Daoy (cell line): ENCODE results near the gene SCUBE1. TPM values are rescaled to one million over a fixed set of nuclear protein-coding genes. Genes with fewer than 3 reads are reported as not detected.

Source experiments
- DNase-seq: peaks from one replicate; pipeline ENCODE4 v3.0.0-alpha.2; 2015; ENCODE audit warnings: low read depth
- total RNA-seq: library from RNA; depleted of rRNA; stranded (reverse); fragments of >200 nt; shearing (Covaris generic); gene quantifications from 2 replicates; pipeline ENCODE4 v1.2.3, GENCODE V29; 2014; rRNA removed

The SCUBE1 gene
- total RNA-seq, 1 experiment from 2014 or later: 1.4 TPM

DNA sequence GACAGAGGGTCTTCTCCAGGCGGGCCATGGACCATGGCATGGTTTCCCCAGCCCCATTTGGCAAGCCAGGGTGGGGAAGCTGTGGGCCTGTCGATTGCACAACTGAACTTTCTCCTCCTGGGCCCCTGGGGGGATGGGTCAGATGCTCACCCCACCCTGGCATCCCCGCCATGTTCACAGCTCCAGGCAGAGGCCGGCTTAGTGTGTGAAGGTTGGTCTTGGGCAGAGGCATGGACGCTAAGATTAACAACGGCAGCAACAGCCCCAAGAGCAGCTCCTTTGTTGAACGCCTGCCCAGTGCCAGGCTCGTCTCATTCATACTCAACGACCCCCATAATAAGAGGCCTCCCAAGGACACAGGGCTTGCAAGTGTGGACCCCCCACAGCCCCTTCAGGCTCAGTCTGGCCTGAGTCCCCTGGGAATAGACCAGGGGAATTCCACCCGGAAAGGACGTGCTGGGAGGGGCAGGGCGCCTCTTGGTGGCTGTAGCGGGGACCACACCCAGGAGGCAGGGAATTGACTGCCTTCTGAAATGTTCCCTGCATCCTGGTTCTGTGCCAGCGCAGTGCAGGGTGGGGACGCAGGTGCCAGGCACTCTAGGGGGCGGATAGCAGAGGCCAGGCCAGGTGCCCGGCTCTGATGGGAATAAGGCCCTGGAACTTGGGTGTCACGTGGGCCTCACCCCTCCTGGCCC, 183.5 kb downstream of the SCUBE1 start:
- DNase-seq: peak; percentile 57

- DNase-seq: no peak
Measured at GRCh38 chr22:43158778-43159483, 184.2 kb downstream of the SCUBE1 start.

DNA sequence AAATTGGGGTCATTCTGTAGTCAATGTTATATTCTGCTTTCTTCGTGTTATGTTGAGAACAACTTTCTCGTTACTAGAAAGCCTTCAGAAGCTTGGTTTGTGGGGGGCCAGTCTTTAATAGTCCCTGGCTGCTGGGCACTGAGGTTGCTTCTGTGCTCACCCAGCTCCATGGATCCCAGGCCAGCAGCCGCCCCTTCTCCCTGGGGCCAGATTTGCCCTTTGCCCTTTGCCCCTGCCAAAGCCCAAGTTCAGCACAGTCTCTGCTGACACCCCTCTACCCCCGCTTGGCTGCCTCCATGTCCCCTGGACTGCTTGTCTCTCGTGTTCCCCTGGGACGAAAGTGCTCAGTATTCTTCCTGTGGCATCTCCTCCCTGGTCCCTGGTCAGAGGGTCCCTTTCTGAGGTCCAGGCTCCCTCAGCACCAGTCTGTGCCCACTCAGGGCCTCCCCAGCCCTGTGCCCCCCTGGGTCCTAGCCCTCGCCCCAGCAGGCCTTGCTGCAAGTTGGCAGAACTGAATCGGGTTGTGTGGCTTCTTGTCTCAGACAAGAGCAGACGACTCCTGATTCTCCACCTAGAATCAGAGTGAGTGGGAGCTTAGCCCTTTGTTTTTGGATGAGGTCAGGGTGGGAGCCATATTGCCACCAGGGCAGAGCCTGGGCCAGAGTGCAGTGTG, 185.2 kb downstream of the SCUBE1 start:
- DNase-seq: no peak

DNA sequence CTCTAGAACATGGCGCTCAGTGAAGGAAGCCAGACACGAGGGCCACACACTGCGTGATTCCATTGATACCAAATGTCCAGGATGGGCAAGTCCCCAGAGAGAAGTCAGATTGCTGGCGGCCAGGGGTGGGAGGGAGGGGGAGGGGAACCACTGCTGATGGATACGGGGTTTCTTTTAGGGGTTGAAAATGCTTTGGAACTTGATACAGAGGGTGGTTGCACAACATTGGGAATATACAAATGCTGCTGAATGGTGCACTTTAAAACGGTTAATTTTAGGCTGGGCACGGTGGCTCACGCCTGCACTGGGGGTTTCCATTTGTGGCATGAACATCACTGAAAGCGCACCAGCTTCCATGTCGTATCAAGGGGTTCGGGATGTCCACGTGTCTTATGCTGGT, 186.8 kb downstream of the SCUBE1 start:
- no peak for DNase-seq

- DNase-seq: peak; percentile 48
Measured at GRCh38 chr22:43155789-43156188, 187.4 kb downstream of the SCUBE1 start.

- no peak for DNase-seq
Measured at GRCh38 chr22:43154887-43155536, 188.2 kb downstream of the SCUBE1 start.

- DNase-seq: no peak
Measured at GRCh38 chr22:43153899-43154298, 189.3 kb downstream of the SCUBE1 start.

- DNase-seq: peak; percentile 77
Measured at GRCh38 chr22:43152357-43153071, 190.7 kb downstream of the SCUBE1 start.

GRCh38 chr22:43152003-43152356, 191.2 kb downstream of the SCUBE1 start:
- DNase-seq: peak; percentile 24

- peak; percentile 53 for DNase-seq
Measured at GRCh38 chr22:43151251-43152002, 191.7 kb downstream of the SCUBE1 start, which contains the start of gene TSPO. TSPO (plus strand) TSS chr22:43151559; CDS start chr22:43159239, 7,680 bp downstream.

- DNase-seq: no peak
Measured at GRCh38 chr22:43150731-43151206, 192.4 kb downstream of the SCUBE1 start.

- no peak for DNase-seq
Measured at GRCh38 chr22:43148581-43148980, 194.6 kb downstream of the SCUBE1 start.

GRCh38 chr22:43147821-43148220, 195.4 kb downstream of the SCUBE1 start:
- DNase-seq: no peak

Other genes with a start within 250 kb of the SCUBE1 start
- 11.5 and 14.4 TPM in 2 replicates for gene BIK, start 232.6 kb downstream of the SCUBE1 start, total RNA-seq
- gene MCAT, start 200.0 kb downstream of the SCUBE1 start, total RNA-seq: 20.2 and 30.6 TPM in 2 replicates
- 178 and 230 TPM in 2 replicates for gene TSPO, start 191.8 kb downstream of the SCUBE1 start, total RNA-seq
- 49.1 and 61.1 TPM in 2 replicates for gene TTLL12, start 156.2 kb downstream of the SCUBE1 start, total RNA-seq
- not detected in 2 replicates for gene MPPED1, start 68.6 kb upstream of the SCUBE1 start, total RNA-seq